K562 (cell line): ENCODE measurements around the gene ENTR1. TPM values are rescaled to one million over a fixed set of nuclear protein-coding genes. Genes with fewer than 3 reads are reported as not detected.

Source experiments
- ATAC-seq: fragments of 200-7000 bp; cut with Tn5 transposase; 3 replicates; pipeline ENCODE4 v1.9.1; 2020; ENCODE audit warnings: moderate library complexity
- BruUV-seq: library from RNA; stranded (reverse); fragments of 400-500 nt; replicated peaks from 2 replicates; lab custom pipeline; 2021; lab: Mats Ljungman, UMichigan
- CTCF ChIA-PET: fragments of 300-600 bp; formaldehyde crosslinking; extraction: SDS; loops from one replicate; lab custom pipeline; 2021; ENCODE audit warnings: low intra/inter-chr PET ratio; lab: Yijun Ruan, JAX
- POLR2A ChIA-PET: fragments of 300-600, 350-650 bp; sonication (Branson Sonifier 250); formaldehyde crosslinking; extraction: SDS; loops from one replicate; lab custom pipeline; 2021; ENCODE audit warnings: antibody characterized with exemption, inconsistent platforms; lab: Yijun Ruan, JAX
- DNase-seq, 4 experiments: peaks; one replicate each; pipeline versions ENCODE4 v3.0.0 to v3.0.0-alpha.2; 2011 to 2018; ENCODE audit warnings: low spot score in 3 of 4, mixed read lengths in 3 of 4; ENCODE audit errors: extremely low read depth in 1 of 4
- FAIRE-seq: peaks from 2 replicates; lab custom pipeline; 2011; peaks lifted over from hg19 to GRCh38; lab: Jason Lieb, UNC
- H2AFZ ChIP-seq: 2 replicates; pipeline ENCODE4 v1.6.0; 2011; ENCODE audit warnings: low read depth, low read length, control low read depth, inconsistent platforms
- H3K27ac ChIP-seq: fragments of 200-600 bp; 3 replicates; pipeline ENCODE4 v1.8.0; 2011; ENCODE audit warnings: low read depth, mild to moderate bottlenecking, control low read depth, inconsistent platforms, low read length, moderate library complexity, mixed read lengths; ENCODE audit errors: extremely low read depth
- H3K27me3 ChIP-seq, 2 experiments: fragments of 300-600 bp in 1 of 2; 2 replicates in 1 of 2; 3 replicates in 1 of 2; pipeline versions ENCODE4 v1.6.0 to v1.8.0; 2011; ENCODE audit warnings: inconsistent platforms in 2 of 2, low read length in 2 of 2, mild to moderate bottlenecking in 1 of 2, mixed read lengths in 1 of 2, moderate library complexity in 1 of 2; ENCODE audit not compliant: control insufficient read depth in 2 of 2, insufficient read depth in 2 of 2
- H3K36me3 ChIP-seq: fragments of 300-600 bp; 3 replicates; pipeline ENCODE4 v1.8.0; 2011; ENCODE audit warnings: mild to moderate bottlenecking, low read length, inconsistent platforms; ENCODE audit not compliant: control insufficient read depth, insufficient read depth
- H3K4me1 ChIP-seq, 2 experiments: fragments of 200-600 bp in 1 of 2; replicated peaks in 1 of 2; 2 replicates in 1 of 2; 3 replicates in 1 of 2; pipeline versions ENCODE4 v1.5.1 to v1.8.0; 2011; ENCODE audit warnings: inconsistent platforms in 2 of 2, low read length in 2 of 2, mild to moderate bottlenecking in 1 of 2, mixed read lengths in 1 of 2, moderate library complexity in 1 of 2; ENCODE audit not compliant: control insufficient read depth in 2 of 2, insufficient read depth in 2 of 2
- H3K4me2 ChIP-seq: 2 replicates; pipeline ENCODE4 v1.6.1; 2011; ENCODE audit warnings: low read length, control low read depth, inconsistent platforms, mixed read lengths; ENCODE audit not compliant: insufficient read depth
- H3K4me3 ChIP-seq: fragments of 200-600 bp; sonication (generic), shearing (Covaris generic); 2 replicates; pipeline ENCODE4 v1.5.1; 2016; ENCODE audit warnings: control low read depth, inconsistent platforms
- H3K79me2 ChIP-seq: fragments of 200-600 bp; 3 replicates; pipeline ENCODE4 v1.8.0; 2011; ENCODE audit warnings: low read length, inconsistent platforms; ENCODE audit not compliant: control insufficient read depth, insufficient read depth
- H3K9ac ChIP-seq, 2 experiments: 2 replicates each; pipeline versions ENCODE4 v1.6.0 to v1.6.1; 2011; ENCODE audit warnings: low read depth in 2 of 2, low read length in 2 of 2, control low read depth in 1 of 2, inconsistent platforms in 1 of 2, mild to moderate bottlenecking in 1 of 2, mixed read lengths in 1 of 2; ENCODE audit not compliant: insufficient read depth in 1 of 2
- H3K9me1 ChIP-seq: one replicate; pipeline ENCODE4 v1.6.0; 2011; ENCODE audit warnings: inconsistent platforms, mild to moderate bottlenecking, low read length, moderate library complexity; ENCODE audit not compliant: control insufficient read depth, insufficient read depth
- H3K9me3 ChIP-seq: replicated peaks from 2 replicates; pipeline ENCODE4 v1.5.1; 2011; ENCODE audit warnings: low read depth, low read length, inconsistent platforms; ENCODE audit not compliant: control insufficient read depth, insufficient read depth
- H4K20me1 ChIP-seq: replicated peaks from 2 replicates; pipeline ENCODE4 v1.6.1; 2011; ENCODE audit warnings: low read length, inconsistent platforms, mixed read lengths; ENCODE audit not compliant: control insufficient read depth, insufficient read depth
- ARID2 ChIP-seq: fragments of 450-650 bp; IDR thresholded peaks from 2 replicates; pipeline ENCODE4 v1.6.1; 2017; ENCODE audit warnings: antibody characterized with exemption, mild to moderate bottlenecking
- ELF2 ChIP-seq: fragments of 250-450 bp; sonication (Bioruptor Pico); IDR thresholded peaks from 2 replicates; pipeline ENCODE4 v1.5.0; 2021; ENCODE audit warnings: mild to moderate bottlenecking
- FOXP4 ChIP-seq: sonication (generic); formaldehyde crosslinking; IDR thresholded peaks from 2 replicates; pipeline ENCODE4 v1.8.0; 2022; ENCODE audit warnings: mild to moderate bottlenecking, missing genetic modification reagents, borderline replicate concordance
- JUNB ChIP-seq: fragments of 450-650 bp; formaldehyde crosslinking; conservative IDR thresholded peaks from 2 replicates; pipeline ENCODE4 v1.4.0; 2020; ENCODE audit warnings: mild to moderate bottlenecking
- SMARCA4 ChIP-seq: fragments of 450-650 bp; IDR thresholded peaks from 2 replicates; pipeline ENCODE4 v1.6.1; 2016
- ZNF512 ChIP-seq: IDR thresholded peaks from 2 replicates; pipeline ENCODE4 v1.6.1; 2016; ENCODE audit warnings: missing genetic modification characterization, missing compliant biosample characterization
- ZNF609 ChIP-seq: sonication (generic); formaldehyde crosslinking; IDR thresholded peaks from 2 replicates; pipeline ENCODE4 v1.8.1; 2023; ENCODE audit warnings: missing genetic modification reagents, mild to moderate bottlenecking, borderline replicate concordance
- WGBS: fragments of 100-300 bp; shearing (Covaris generic); methylation state at CpG from one replicate; pipeline ENCODE4 v1.1.6; 2016; ENCODE audit warnings: low coverage, mixed read lengths; ENCODE audit not compliant: insufficient coverage; ENCODE audit errors: missing lambda C conversion rate; 5-methylcytosine and 5-hydroxymethylcytosine counted together
- in situ Hi-C: fragments of 300-500 bp; cut with MboI; formaldehyde crosslinking; loops from 4 replicates; pipeline ENCODE4 v1.15.0; 2018; ENCODE audit warnings: inconsistent platforms, mixed read lengths
- intact Hi-C: fragments of 100-400 bp; cut with micrococcal nuclease; formaldehyde crosslinking; loops from 2 replicates; pipeline ENCODE4 v1.14.2; 2022
- polyA plus RNA-seq, 8 experiments: library from polyadenylated mRNA; depleted of rRNA in 4 of 8; stranded (reverse) in 5 of 8; unstranded in 3 of 8; fragments of >200 nt; fragmentation: Nextera tagmentation in 2 of 8; fragmentation: Illumina TruSeq in 1 of 8; extraction: Ambion mirVana in 2 of 8; extraction: Trizol in 1 of 8; gene quantifications; 2 replicates each; pipeline versions ENCODE4 v1.2.1 to v1.2.3, GENCODE V29; 2011 to 2014; ENCODE audit warnings: inconsistent platforms in 1 of 8, missing spikeins in 1 of 8
- total RNA-seq, 7 experiments: library from RNA; depleted of rRNA in 6 of 7; stranded (reverse); fragments of >200 nt in 6 of 7; fragmentation: Illumina TruSeq in 2 of 7; extraction: Trizol in 2 of 7; gene quantifications; 2 replicates each; pipeline versions ENCODE4 v1.2.1 to v1.2.3, GENCODE V29; 2011 to 2021; ENCODE audit warnings: low replicate concordance in 1 of 7

ENTR1 gene
- total and polyA plus RNA-seq, 9 of the 15 experiments (the other 6 are each of a cell fraction or from before 2014, with no cell fraction given): 6.7 to 106 (median 72.6) TPM

- no TSS peak for BruUV-seq
- H3K79me2 ChIP-seq: no peaks in the 10 kb centered on the region
- no peaks in the 10 kb centered on the region for H3K9me1 ChIP-seq
- ATAC-seq: no peak
- no peak for DNase-seq
- POLR2A ChIA-PET: interaction anchor here (0.6 to 0.7 kb wide), 3 partner anchors 21 to 101 kb away, joined by 3 to 4 read pairs (median 3); no protein-coding TSS in a partner anchor
- no peaks in the 10 kb centered on the region for H3K9me3 ChIP-seq
- H3K4me1 ChIP-seq: peaks cover 0 to 20% of the 10 kb centered on the region in 2 experiments; a peak in 1 of 5 replicates
- H3K27me3 ChIP-seq: no peaks in the 10 kb centered on the region
- no peak for FAIRE-seq
- H2AFZ ChIP-seq: no peak overlapping the region
- CTCF ChIA-PET: no interaction called here
- H4K20me1 ChIP-seq: no peaks in the 10 kb centered on the region
- WGBS: 96% methylated on average over 14 of the region's 20 CpGs
- H3K36me3 ChIP-seq: peaks cover 94% of the 10 kb centered on the region; the same call in 2 of the 3 replicates
- in situ Hi-C loops (no loop called here), intact Hi-C loops (no loop called here)
- H3K4me2 ChIP-seq: no peak overlapping the region
- H3K4me3 ChIP-seq: no peak overlapping the region
- no peak overlapping the region for H3K27ac ChIP-seq
- no peak overlapping the region for H3K9ac ChIP-seq
- TF ChIP-seq SMARCA4 (no peak), ELF2 (CRISPR knock-in tag) (no peak), ZNF512 (tag) (no peak), JUNB (CRISPR knock-in tag) (no peak), FOXP4 (CRISPR knock-in tag) (no peak), ZNF609 (CRISPR knock-in tag) (no peak), ARID2 (no peak)
These were observed 27.0 kb downstream of the ENTR1 start for GRCh38 chr9:136383436-136383835.
